Caco-2 (cell line): ENCODE measurements around the gene HNRNPC. TPM values are rescaled to one million over a fixed set of nuclear protein-coding genes. Genes with fewer than 3 reads are reported as not detected.

ENCODE experiments used
- BruUV-seq: library from RNA; stranded (reverse); fragments of 400-500 nt; replicated peaks from 2 replicates; lab custom pipeline; 2021; lab: Mats Ljungman, UMichigan
- CTCF ChIA-PET: fragments of 300-600 bp; sonication (Branson Sonifier 250); formaldehyde crosslinking; loops from one replicate; lab custom pipeline; 2022; ENCODE audit warnings: antibody characterized with exemption; lab: Charles Lee
- POLR2A ChIA-PET: fragments of 300-600 bp; sonication (Branson Sonifier 250); formaldehyde crosslinking; loops from one replicate; lab custom pipeline; 2022; ENCODE audit warnings: antibody characterized with exemption; lab: Charles Lee
- DNase-seq, 2 experiments: peaks; one replicate each; pipeline versions ENCODE4 v3.0.0 to v3.0.0-alpha.2; 2020 to 2022
- H3K27me3 ChIP-seq: replicated peaks from 2 replicates; pipeline ENCODE4 v1.6.0; 2011; ENCODE audit warnings: low read length; ENCODE audit not compliant: control insufficient read depth, insufficient read depth
- H3K36me3 ChIP-seq: 2 replicates; pipeline ENCODE4 v1.5.1; 2011; ENCODE audit warnings: low read length; ENCODE audit not compliant: control insufficient read depth, insufficient read depth
- H3K4me1 ChIP-seq: fragments of 250-450 bp; sonication (Bioruptor Pico); 2 replicates; pipeline ENCODE4 v1.5.1; 2020; ENCODE audit warnings: mild to moderate bottlenecking
- H3K4me3 ChIP-seq: 2 replicates; pipeline ENCODE4 v1.5.1; 2011; ENCODE audit warnings: low read depth, mild to moderate bottlenecking, control low read depth, low read length
- H3K9me3 ChIP-seq: fragments of 250-450 bp; sonication (Bioruptor Pico); 2 replicates; pipeline ENCODE4 v1.5.1; 2020; ENCODE audit warnings: mild to moderate bottlenecking, moderate library complexity
- H3K27ac Mint-ChIP-seq: one replicate; pipeline ENCODE4 v1.8.0; 2022; ENCODE audit warnings: mixed read lengths; ENCODE audit not compliant: unreplicated experiment
- H3K27me3 Mint-ChIP-seq: one replicate; pipeline ENCODE4 v1.8.0; 2022; ENCODE audit warnings: mixed read lengths; ENCODE audit not compliant: insufficient read depth, unreplicated experiment
- H3K36me3 Mint-ChIP-seq: one replicate; pipeline ENCODE4 v1.8.0; 2022; ENCODE audit warnings: mild to moderate bottlenecking, mixed read lengths; ENCODE audit not compliant: insufficient read depth, unreplicated experiment
- H3K4me1 Mint-ChIP-seq: one replicate; pipeline ENCODE4 v1.8.0; 2022; ENCODE audit warnings: low read depth, mixed read lengths; ENCODE audit not compliant: unreplicated experiment
- H3K4me3 Mint-ChIP-seq: one replicate; pipeline ENCODE4 v1.8.0; 2022; ENCODE audit warnings: mild to moderate bottlenecking, moderate library complexity, mixed read lengths; ENCODE audit not compliant: unreplicated experiment
- H3K9me3 Mint-ChIP-seq: one replicate; pipeline ENCODE4 v1.8.0; 2022; ENCODE audit warnings: mixed read lengths; ENCODE audit not compliant: unreplicated experiment
- intact Hi-C: fragments of 100-400 bp; cut with micrococcal nuclease; formaldehyde crosslinking; loops from one replicate; pipeline ENCODE4 v1.10.0; 2022; ENCODE audit not compliant: unreplicated experiment
- total RNA-seq: library from RNA; stranded (reverse); gene quantifications from 2 replicates; pipeline ENCODE4 v1.2.3, GENCODE V29; 2022
- TF ChIP-seq, protein P1 (sequence below), 2 experiments: fragments of 200-600 bp in 1 of 2; IDR thresholded peaks; 1 replicate in 1 of 2; 2 replicates in 1 of 2; pipeline versions ENCODE4 v1.5.1 to v1.8.0; 2011 to 2022; ENCODE audit warnings: antibody characterized with exemption in 1 of 2, control low read depth in 1 of 2, inconsistent platforms in 1 of 2, low read depth in 1 of 2, low read length in 1 of 2, mild to moderate bottlenecking in 1 of 2, moderate library complexity in 1 of 2; ENCODE audit not compliant: insufficient read depth in 1 of 2, severe bottlenecking in 1 of 2, unreplicated experiment in 1 of 2

The HNRNPC gene
- total RNA-seq, 1 experiment from 2014 or later: 512 TPM

- Mint-ChIP-seq H3K4me1 (peaks cover 6% of the 10 kb centered on the region), H3K27me3 (no peaks in the 10 kb centered on the region), H3K27ac (no peak overlapping the region), H3K9me3 (no peaks in the 10 kb centered on the region), H3K36me3 (peaks cover 94% of the 10 kb centered on the region), H3K4me3 (no peak overlapping the region)
- H3K27me3 ChIP-seq: no peaks in the 10 kb centered on the region
- no TSS peak for BruUV-seq
- TF ChIP-seq, protein P1, sequence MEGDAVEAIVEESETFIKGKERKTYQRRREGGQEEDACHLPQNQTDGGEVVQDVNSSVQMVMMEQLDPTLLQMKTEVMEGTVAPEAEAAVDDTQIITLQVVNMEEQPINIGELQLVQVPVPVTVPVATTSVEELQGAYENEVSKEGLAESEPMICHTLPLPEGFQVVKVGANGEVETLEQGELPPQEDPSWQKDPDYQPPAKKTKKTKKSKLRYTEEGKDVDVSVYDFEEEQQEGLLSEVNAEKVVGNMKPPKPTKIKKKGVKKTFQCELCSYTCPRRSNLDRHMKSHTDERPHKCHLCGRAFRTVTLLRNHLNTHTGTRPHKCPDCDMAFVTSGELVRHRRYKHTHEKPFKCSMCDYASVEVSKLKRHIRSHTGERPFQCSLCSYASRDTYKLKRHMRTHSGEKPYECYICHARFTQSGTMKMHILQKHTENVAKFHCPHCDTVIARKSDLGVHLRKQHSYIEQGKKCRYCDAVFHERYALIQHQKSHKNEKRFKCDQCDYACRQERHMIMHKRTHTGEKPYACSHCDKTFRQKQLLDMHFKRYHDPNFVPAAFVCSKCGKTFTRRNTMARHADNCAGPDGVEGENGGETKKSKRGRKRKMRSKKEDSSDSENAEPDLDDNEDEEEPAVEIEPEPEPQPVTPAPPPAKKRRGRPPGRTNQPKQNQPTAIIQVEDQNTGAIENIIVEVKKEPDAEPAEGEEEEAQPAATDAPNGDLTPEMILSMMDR (IDR thresholded peaks at IDR 0.05; ENCODE audit: insufficient read depth in 1 of 2, low read depth in 1 of 2, low read length in 1 of 2, severe bottlenecking in 1 of 2, unreplicated experiment in 1 of 2): no peak
- ChIA-PET POLR2A (no interaction called here), CTCF (no interaction called here)
- intact Hi-C loops: loop anchor here (10.0 kb wide), 1 partner anchor 146 kb away; the partner anchor contains the start of gene SUPT16H
- H3K36me3 ChIP-seq: peaks cover 1% of the 10 kb centered on the region; the same call in 1 of the 2 replicates
- H3K4me1 ChIP-seq: no peaks in the 10 kb centered on the region; the same call in 1 of the 2 replicates
- H3K4me3 ChIP-seq: no peak overlapping the region
- DNase-seq: no peak
- no peaks in the 10 kb centered on the region for H3K9me3 ChIP-seq
Observed at GRCh38 chr14:21238823-21239518, 30.3 kb downstream of the HNRNPC start.

- H3K27me3 Mint-ChIP-seq: no peaks in the 10 kb centered on the region
- POLR2A ChIA-PET: no interaction called here
- H3K4me3 Mint-ChIP-seq: no peak overlapping the region
- Histone ChIP-seq H3K9me3 (no peaks in the 10 kb centered on the region), H3K4me3 (no peak overlapping the region), H3K36me3 (peaks cover 1% of the 10 kb centered on the region; the same call in 1 of the 2 replicates), H3K4me1 (no peaks in the 10 kb centered on the region; the same call in 1 of the 2 replicates), H3K27me3 (no peaks in the 10 kb centered on the region)
- H3K36me3 Mint-ChIP-seq: peaks cover 94% of the 10 kb centered on the region
- BruUV-seq: no TSS peak
- DNase-seq: no peak
- H3K9me3 Mint-ChIP-seq: no peaks in the 10 kb centered on the region
- CTCF ChIA-PET: no interaction called here
- TF ChIP-seq, protein P1 (IDR thresholded peaks at IDR 0.05; ENCODE audit: insufficient read depth in 1 of 2, low read depth in 1 of 2, low read length in 1 of 2, severe bottlenecking in 1 of 2, unreplicated experiment in 1 of 2): no peak
- peaks cover 7% of the 10 kb centered on the region for H3K4me1 Mint-ChIP-seq
- intact Hi-C loops: loop anchor here (10.0 kb wide), 1 partner anchor 148 kb away; the partner anchor contains the start of gene SUPT16H
- no peak overlapping the region for H3K27ac Mint-ChIP-seq
Observed at GRCh38 chr14:21236948-21237797, 32.1 kb downstream of the HNRNPC start.

GRCh38 chr14:21234112-21234511 is 35.1 kb downstream of the HNRNPC start:
- H3K4me1 ChIP-seq: 0 out of 2 replicates have a peak, but pooled peaks cover 7% of the 10 kb centered on the region
- no peak for DNase-seq
- no peaks in the 10 kb centered on the region for H3K9me3 Mint-ChIP-seq
- BruUV-seq: no TSS peak
- H3K4me1 Mint-ChIP-seq: peaks cover 16% of the 10 kb centered on the region
- H3K36me3 Mint-ChIP-seq: peaks cover 97% of the 10 kb centered on the region
- intact Hi-C loops: loop anchor here (10.0 kb wide), 1 partner anchor 151 kb away; the partner anchor contains the start of gene SUPT16H
- no peaks in the 10 kb centered on the region for H3K27me3 ChIP-seq
- TF ChIP-seq, protein P1 (IDR thresholded peaks at IDR 0.05; ENCODE audit: insufficient read depth in 1 of 2, low read depth in 1 of 2, low read length in 1 of 2, severe bottlenecking in 1 of 2, unreplicated experiment in 1 of 2): no peak
- no peaks in the 10 kb centered on the region for H3K9me3 ChIP-seq
- no peak overlapping the region for H3K4me3 ChIP-seq
- POLR2A ChIA-PET: interaction anchor here (0.6 kb wide), 1 partner anchor 150 kb away, joined by 3 read pairs; no protein-coding TSS in a partner anchor
- peaks cover 5% of the 10 kb centered on the region for H3K36me3 ChIP-seq
- H3K4me3 Mint-ChIP-seq: no peak overlapping the region
- H3K27me3 Mint-ChIP-seq: no peaks in the 10 kb centered on the region
- H3K27ac Mint-ChIP-seq: peak overlapping the region; percentile 12
- CTCF ChIA-PET: interaction anchor here (0.6 kb wide), 1 partner anchor 101 kb away, joined by 3 read pairs; no protein-coding TSS in a partner anchor
